Measurements from ENCODE around the gene MYLK2.

- TF ChIP-seq POLR2AphosphoS5 (IDR thresholded peaks at IDR 0.05) (no peak), CTCF (IDR thresholded peaks at IDR 0.05) (no peak), POLR2A (IDR thresholded peaks at IDR 0.05; ENCODE audit: low read depth) (no peak)
These were observed 23.5 kb downstream of the MYLK2 start for GRCh38 chr20:31842471-31843157.

Data from esophagus muscularis mucosa (tissue), 3 donors.